ENCODE measurements around the gene PPP1R14C. TPM values are rescaled to one million over a fixed set of nuclear protein-coding genes. Genes with fewer than 3 reads are reported as not detected.
"Not testable (repeated sequence)": the region's sequence is repeated elsewhere in the genome, so short reads cannot be mapped to it uniquely, and the experiment has no call there.

Gene PPP1R14C
- total RNA-seq, 2 donors from 2014 or later: 0.73 TPM; not detected in 1

GRCh38 chr6:150124235-150124634 is 18.6 kb upstream of the PPP1R14C start:
- no peak overlapping the region for H3K4me3 Mint-ChIP-seq
- DNase-seq (ENCODE audit: low spot score) (no peak), ATAC-seq (no peak)
- no peaks in the 10 kb centered on the region for H3K36me3 Mint-ChIP-seq
- peaks cover 7 to 21% of the 10 kb centered on the region in 2 donors for H3K4me1 Mint-ChIP-seq (ENCODE audit: low read depth in 2 of 2)
- H3K27ac Mint-ChIP-seq: no peak overlapping the region
- H3K27me3 Mint-ChIP-seq: peaks cover 7 to 28% of the 10 kb centered on the region in 2 donors
- no peaks in the 10 kb centered on the region for H3K9me3 Mint-ChIP-seq

GRCh38 chr6:150126641-150127291 is 16.1 kb upstream of the PPP1R14C start:
- Mint-ChIP-seq H3K27me3 (peaks cover 10 to 25% of the 10 kb centered on the region in 2 donors), H3K4me1 (ENCODE audit: low read depth in 2 of 2) (peaks cover 0 to 12% of the 10 kb centered on the region in 2 donors), H3K4me3 (no peak overlapping the region), H3K9me3 (no peaks in the 10 kb centered on the region), H3K27ac (no peak overlapping the region), H3K36me3 (no peaks in the 10 kb centered on the region)
- DNase-seq (ENCODE audit: low spot score) (no peak), ATAC-seq (no peak)

GRCh38 chr6:150128425-150128824 is 14.4 kb upstream of the PPP1R14C start:
- DNase-seq (ENCODE audit: low spot score) (no peak), ATAC-seq (no peak)
- Mint-ChIP-seq H3K9me3 (no peaks in the 10 kb centered on the region), H3K36me3 (no peaks in the 10 kb centered on the region), H3K27me3 (peaks cover 8 to 18% of the 10 kb centered on the region in 2 donors), H3K4me1 (ENCODE audit: low read depth in 2 of 2) (peaks cover 0 to 8% of the 10 kb centered on the region in 2 donors), H3K4me3 (no peak overlapping the region), H3K27ac (no peak overlapping the region)

GRCh38 chr6:150129616-150130505 is 13.0 kb upstream of the PPP1R14C start:
- no peaks in the 10 kb centered on the region for H3K9me3 Mint-ChIP-seq
- DNase-seq (ENCODE audit: low spot score): no peak
- no peak overlapping the region for H3K27ac Mint-ChIP-seq
- no peaks in the 10 kb centered on the region for H3K36me3 Mint-ChIP-seq
- peaks cover 3 to 8% of the 10 kb centered on the region in 2 donors for H3K27me3 Mint-ChIP-seq
- H3K4me3 Mint-ChIP-seq: no peak overlapping the region
- ATAC-seq: peak in 1 of 2 donors; percentile 4
- no peaks in the 10 kb centered on the region for H3K4me1 Mint-ChIP-seq (ENCODE audit: low read depth in 2 of 2)

- ATAC-seq: no peak
- no peaks in the 10 kb centered on the region for H3K9me3 Mint-ChIP-seq
- no peak for DNase-seq (ENCODE audit: low spot score)
- H3K27me3 Mint-ChIP-seq: peaks cover 12 to 15% of the 10 kb centered on the region in 2 donors
- no peak overlapping the region for H3K4me3 Mint-ChIP-seq
- H3K4me1 Mint-ChIP-seq (ENCODE audit: low read depth in 2 of 2): no peaks in the 10 kb centered on the region
- no peaks in the 10 kb centered on the region for H3K36me3 Mint-ChIP-seq
- no peak overlapping the region for H3K27ac Mint-ChIP-seq
These were observed 9.2 kb upstream of the PPP1R14C start for GRCh38 chr6:150133686-150134085.

GRCh38 chr6:150134280-150134920 is 8.4 kb upstream of the PPP1R14C start:
- no peak for ATAC-seq
- no peak for DNase-seq (ENCODE audit: low spot score)
- H3K4me3 Mint-ChIP-seq: no peak overlapping the region

GRCh38 chr6:150137711-150138110 is 5.1 kb upstream of the PPP1R14C start:
- not testable (repeated sequence) for DNase-seq (ENCODE audit: low spot score); H3K9me3 Mint-ChIP-seq; ATAC-seq; H3K27ac Mint-ChIP-seq; H3K4me1 Mint-ChIP-seq (ENCODE audit: low read depth in 2 of 2); H3K4me3 Mint-ChIP-seq; H3K36me3 Mint-ChIP-seq
- H3K27me3 Mint-ChIP-seq: peaks cover 24 to 49% of the 10 kb centered on the region in 2 donors

More at GRCh38 chr6:150134280-150134920, 8.4 kb upstream of the PPP1R14C start:
- Mint-ChIP-seq H3K36me3 (no peaks in the 10 kb centered on the region), H3K27ac (no peak overlapping the region), H3K9me3 (no peaks in the 10 kb centered on the region), H3K27me3 (peaks cover 13 to 22% of the 10 kb centered on the region in 2 donors), H3K4me1 (ENCODE audit: low read depth in 2 of 2) (no peaks in the 10 kb centered on the region)

- Mint-ChIP-seq H3K36me3 (no peaks in the 10 kb centered on the region), H3K4me1 (ENCODE audit: low read depth in 2 of 2) (peaks cover 0 to 5% of the 10 kb centered on the region in 2 donors), H3K27me3 (peaks cover 24 to 49% of the 10 kb centered on the region in 2 donors), H3K4me3 (no peak overlapping the region), H3K9me3 (no peaks in the 10 kb centered on the region), H3K27ac (no peak overlapping the region)
- ATAC-seq (no peak), DNase-seq (ENCODE audit: low spot score) (no peak)
These were observed 4.2 kb upstream of the PPP1R14C start for GRCh38 chr6:150138638-150139037.

- Mint-ChIP-seq H3K4me3 (no peak overlapping the region), H3K27ac (no peak overlapping the region), H3K9me3 (no peaks in the 10 kb centered on the region), H3K4me1 (ENCODE audit: low read depth in 2 of 2) (peaks cover 0 to 7% of the 10 kb centered on the region in 2 donors), H3K27me3 (peaks cover 29 to 56% of the 10 kb centered on the region in 2 donors), H3K36me3 (no peaks in the 10 kb centered on the region)
- ATAC-seq (no peak), DNase-seq (ENCODE audit: low spot score) (no peak)
These were observed 3.3 kb upstream of the PPP1R14C start for GRCh38 chr6:150139533-150139932.

- H3K27ac Mint-ChIP-seq: no peak overlapping the region
- peaks cover 0 to 7% of the 10 kb centered on the region in 2 donors for H3K4me1 Mint-ChIP-seq (ENCODE audit: low read depth in 2 of 2)
- H3K36me3 Mint-ChIP-seq: no peaks in the 10 kb centered on the region
- ATAC-seq: no peak
- H3K4me3 Mint-ChIP-seq: no peak overlapping the region
- DNase-seq (ENCODE audit: low spot score): no peak
- H3K9me3 Mint-ChIP-seq: no peaks in the 10 kb centered on the region
- H3K27me3 Mint-ChIP-seq: peaks cover 36 to 63% of the 10 kb centered on the region in 2 donors
These were observed 2.4 kb upstream of the PPP1R14C start for GRCh38 chr6:150140236-150140969.

- ATAC-seq (no peak), DNase-seq (ENCODE audit: low spot score) (no peak)
- Mint-ChIP-seq H3K9me3 (no peaks in the 10 kb centered on the region), H3K4me1 (ENCODE audit: low read depth in 2 of 2) (peaks cover 0 to 7% of the 10 kb centered on the region in 2 donors), H3K36me3 (no peaks in the 10 kb centered on the region), H3K27me3 (peaks cover 45 to 68% of the 10 kb centered on the region in 2 donors), H3K27ac (no peak overlapping the region), H3K4me3 (peak overlapping the region; percentile 49)
These were observed 661 bp upstream of the PPP1R14C start for GRCh38 chr6:150142097-150142669.

GRCh38 chr6:150143516-150144293 is 861 bp downstream of the PPP1R14C start:
- DNase-seq (ENCODE audit: low spot score) (no peak), ATAC-seq (no peak)
- Mint-ChIP-seq H3K36me3 (no peaks in the 10 kb centered on the region), H3K4me3 (peak overlapping the region; percentile 58), H3K27me3 (peaks cover 46 to 70% of the 10 kb centered on the region in 2 donors), H3K27ac (no peak overlapping the region), H3K9me3 (no peaks in the 10 kb centered on the region), H3K4me1 (ENCODE audit: low read depth in 2 of 2) (peaks cover 0 to 7% of the 10 kb centered on the region in 2 donors)

Measured in natural killer cell treated with Interleukin-12 subunit alpha and Interleukin-12 subunit beta and Interleukin-15 and Interleukin-18, amount 100 ng/mL, for 72 hours (primary cell).